Endothelial cell of umbilical vein (primary cell): ENCODE results near the gene DOCK6. TPM values are rescaled to one million over a fixed set of nuclear protein-coding genes. Genes with fewer than 3 reads are reported as not detected.
A peak's percentile ranks its signal among the peaks of the same experiment; 100 is the strongest.

Experiments
- BruUV-seq: library from RNA; stranded (reverse); fragments of 400-500 nt; replicated peaks from 2 replicates; lab custom pipeline; 2021; lab: Mats Ljungman, UMichigan
- CTCF ChIA-PET: fragments of 300-600, 350-600 bp; sonication (Branson Sonifier 250); formaldehyde crosslinking; loops from one replicate; lab custom pipeline; 2021; ENCODE audit warnings: antibody characterized with exemption, inconsistent platforms; lab: Charles Lee
- POLR2A ChIA-PET: fragments of 300-600, 350-600 bp; sonication (Branson Sonifier 250); formaldehyde crosslinking; loops from one replicate; lab custom pipeline; 2021; ENCODE audit warnings: antibody characterized with exemption, inconsistent platforms; lab: Charles Lee
- DNase-seq: peaks from one replicate; pipeline ENCODE4 v3.0.0-alpha.2; 2011; ENCODE audit warnings: low read depth, low spot score
- FAIRE-seq: peaks from 2 replicates; lab custom pipeline; 2011; peaks lifted over from hg19 to GRCh38; lab: Jason Lieb, UNC
- H2AFZ ChIP-seq: 2 replicates; pipeline ENCODE4 v1.6.0; 2012; ENCODE audit warnings: low read depth, low read length, control low read depth, inconsistent platforms
- H3K27ac ChIP-seq: 2 replicates; pipeline ENCODE4 v1.5.1; 2011; ENCODE audit warnings: low read depth, mild to moderate bottlenecking, control low read depth, low read length, moderate library complexity; ENCODE audit not compliant: insufficient read depth
- H3K27me3 ChIP-seq, 2 experiments: 2 replicates each; pipeline versions ENCODE4 v1.6.0 to v1.6.1; 2011; ENCODE audit warnings: low read length in 2 of 2, mixed read lengths in 1 of 2; ENCODE audit not compliant: control insufficient read depth in 2 of 2, insufficient read depth in 2 of 2
- H3K36me3 ChIP-seq, 2 experiments: 2 replicates in 1 of 2; 3 replicates in 1 of 2; pipeline ENCODE4 v1.5.1; 2011; ENCODE audit warnings: low read length in 2 of 2, mild to moderate bottlenecking in 1 of 2, moderate library complexity in 1 of 2; ENCODE audit not compliant: control insufficient read depth in 2 of 2, insufficient read depth in 2 of 2; ENCODE audit errors: extremely low read depth in 1 of 2
- H3K4me1 ChIP-seq: 3 replicates; pipeline ENCODE4 v1.5.1; 2011; ENCODE audit warnings: mild to moderate bottlenecking, low read length; ENCODE audit not compliant: control insufficient read depth, insufficient read depth; ENCODE audit errors: extremely low read depth
- H3K4me2 ChIP-seq: 2 replicates; pipeline ENCODE4 v1.6.1; 2011; ENCODE audit warnings: low read length, control low read depth, mixed read lengths; ENCODE audit not compliant: insufficient read depth
- H3K4me3 ChIP-seq, 3 experiments: fragments of 200-600 bp in 1 of 3; sonication (generic), shearing (Covaris generic) in 1 of 3; replicated peaks in 1 of 3; 2 replicates each; pipeline ENCODE4 v1.5.1; 2011 to 2016; ENCODE audit warnings: control low read depth in 3 of 3, low read length in 3 of 3, mild to moderate bottlenecking in 2 of 3, inconsistent platforms in 1 of 3, low read depth in 1 of 3, moderate library complexity in 1 of 3; ENCODE audit not compliant: insufficient read depth in 1 of 3
- H3K79me2 ChIP-seq: 2 replicates; pipeline ENCODE4 v1.6.0; 2012; ENCODE audit warnings: low read length, inconsistent platforms; ENCODE audit not compliant: control insufficient read depth, insufficient read depth
- H3K9ac ChIP-seq: replicated peaks from 2 replicates; pipeline ENCODE3; 2011; ENCODE audit warnings: low read length, control low read depth; ENCODE audit not compliant: insufficient read depth; ENCODE audit errors: extremely low read depth
- H3K9me1 ChIP-seq: replicated peaks from 3 replicates; pipeline ENCODE4 v1.6.0; 2011; ENCODE audit warnings: mild to moderate bottlenecking, low read length; ENCODE audit not compliant: control insufficient read depth, insufficient read depth; ENCODE audit errors: extremely low read depth
- H3K9me3 ChIP-seq: replicated peaks from 2 replicates; pipeline ENCODE4 v1.5.1; 2012; ENCODE audit warnings: low read length, inconsistent platforms; ENCODE audit not compliant: control insufficient read depth, insufficient read depth
- H4K20me1 ChIP-seq: replicated peaks from 2 replicates; pipeline ENCODE3; 2011; ENCODE audit warnings: mild to moderate bottlenecking, low read length; ENCODE audit not compliant: control insufficient read depth, insufficient read depth; ENCODE audit errors: extremely low read depth
- EZH2 ChIP-seq: IDR thresholded peaks from 2 replicates; pipeline ENCODE4 v1.6.1; 2012; ENCODE audit warnings: borderline replicate concordance, low read depth, mild to moderate bottlenecking, moderate library complexity, low read length, inconsistent platforms; ENCODE audit not compliant: severe bottlenecking
- FOS ChIP-seq: IDR thresholded peaks from 2 replicates; pipeline ENCODE4 v1.6.1; 2011; ENCODE audit warnings: mild to moderate bottlenecking, low read length, moderate library complexity, borderline replicate concordance; ENCODE audit not compliant: insufficient read depth
- GATA2 ChIP-seq: IDR thresholded peaks from 2 replicates; pipeline ENCODE4 v1.7.0; 2011; ENCODE audit warnings: low read depth, mild to moderate bottlenecking, moderate library complexity, mixed read lengths, low read length; ENCODE audit not compliant: insufficient read length, insufficient read depth
- JUN ChIP-seq: IDR thresholded peaks from 2 replicates; pipeline ENCODE4 v1.6.1; 2011; ENCODE audit warnings: borderline replicate concordance, low read depth; ENCODE audit not compliant: insufficient read length, insufficient read depth
- MYC ChIP-seq: IDR thresholded peaks from one replicate; pipeline ENCODE4 v1.6.1; 2011; ENCODE audit warnings: mild to moderate bottlenecking, low read depth, low read length
- POLR2A ChIP-seq: IDR thresholded peaks from 2 replicates; pipeline ENCODE4 v1.6.1; 2012; ENCODE audit warnings: low read depth, mild to moderate bottlenecking, control low read depth, low read length
- POLR2AphosphoS5 ChIP-seq: IDR thresholded peaks from 2 replicates; pipeline ENCODE4 v1.6.1; 2012; ENCODE audit warnings: low read depth, mild to moderate bottlenecking, control low read depth, low read length, moderate library complexity; ENCODE audit not compliant: insufficient read depth
- dilution Hi-C: fragments of 300-500 bp; cut with MboI; formaldehyde crosslinking; loops from one replicate; pipeline ENCODE4 v1.15.0; 2019; ENCODE audit warnings: low sequenced_read_pairs; ENCODE audit not compliant: extremely low pct_ligation_motif_present
- intact Hi-C: fragments of 100-400 bp; cut with micrococcal nuclease; formaldehyde crosslinking; loops from one replicate; pipeline ENCODE4 v1.10.0; 2022
- polyA plus RNA-seq, 4 experiments: library from polyadenylated mRNA; depleted of rRNA in 3 of 4; stranded (reverse) in 3 of 4; unstranded in 1 of 4; fragments of >200 nt; gene quantifications; 2 replicates each; pipeline versions ENCODE4 v1.2.1 to v1.2.3, GENCODE V29; 2011 to 2012; ENCODE audit warnings: missing spikeins in 1 of 4
- total RNA-seq: library from RNA; stranded (reverse); gene quantifications from 2 replicates; pipeline ENCODE4 v1.2.3, GENCODE V29; 2021
- TF ChIP-seq, protein P1 (sequence below): IDR thresholded peaks from 2 replicates; pipeline ENCODE4 v1.6.1; 2011; ENCODE audit not compliant: insufficient read depth, insufficient read length
- TF ChIP-seq, protein P2 (sequence below), 2 donors: IDR thresholded peaks; 1 replicate in 1 of 2; 2 replicates in 1 of 2; pipeline ENCODE4 v1.5.1; 2011; ENCODE audit warnings: low read length in 2 of 2, mild to moderate bottlenecking in 2 of 2, moderate library complexity in 2 of 2, control low read depth in 1 of 2, inconsistent platforms in 1 of 2, low read depth in 1 of 2; ENCODE audit not compliant: insufficient read depth in 1 of 2; ENCODE audit errors: extremely low read depth in 1 of 2

DOCK6 gene
- total and polyA plus RNA-seq, 2 donors (not counting 3 experiments of a cell fraction or from before 2014, with no cell fraction given), result 126 to 334 TPM

DNA sequence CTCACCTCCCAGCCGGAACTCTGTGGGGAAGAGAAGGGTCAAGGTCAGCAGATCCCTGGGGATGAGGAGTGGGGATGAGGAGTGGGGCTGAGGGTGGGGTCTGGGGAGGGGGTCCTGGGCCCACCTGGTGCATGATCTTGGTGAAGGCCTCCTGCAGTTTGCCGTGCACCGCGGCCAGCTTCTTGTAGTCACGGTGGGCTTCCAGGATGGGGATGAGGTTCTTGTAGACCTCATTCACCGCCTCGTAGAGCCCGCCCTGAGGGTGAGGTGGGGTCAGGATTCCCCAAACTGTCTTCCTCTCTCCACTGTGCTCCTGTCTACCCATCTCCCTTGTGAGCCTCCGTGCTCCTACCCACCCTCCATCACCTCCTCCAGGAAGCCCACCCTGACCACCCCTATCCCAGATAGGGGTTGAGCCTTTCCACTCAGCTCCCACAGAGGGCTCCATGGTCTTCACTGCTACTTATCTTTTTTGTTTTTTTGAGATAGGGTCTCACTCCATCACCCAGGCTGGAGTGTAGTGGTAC lies 58.2 kb downstream of the DOCK6 start:
- no peaks in the 10 kb centered on the region for H3K27me3 ChIP-seq
- DNase-seq (no peak), FAIRE-seq (no peak)
- H3K4me3 ChIP-seq, result no peak overlapping the region
- peaks cover 5 to 36% of the 10 kb centered on the region in 2 experiments for H3K36me3 ChIP-seq
- no peaks in the 10 kb centered on the region for H4K20me1 ChIP-seq
- no TSS peak for BruUV-seq
- H3K79me2 ChIP-seq, result no peaks in the 10 kb centered on the region
- H3K4me2 ChIP-seq, result no peak overlapping the region
- intact Hi-C loops (loop anchor here (5.0 kb wide), 1 partner anchor 267 kb away; no protein-coding TSS in a partner anchor), dilution Hi-C loops (no loop called here)
- peak overlapping the region; percentile 5 for H3K27ac ChIP-seq
- no peaks in the 10 kb centered on the region for H3K9me1 ChIP-seq
- POLR2A ChIA-PET, result no interaction called here
- H2AFZ ChIP-seq, result no peak overlapping the region
- no peak overlapping the region for H3K9ac ChIP-seq
- no peaks in the 10 kb centered on the region for H3K9me3 ChIP-seq
- CTCF ChIA-PET, result interaction anchor here (0.6 to 7.6 kb wide), 12 partner anchors 13 to 278 kb away, joined by 3 to 116 read pairs (median 4); no protein-coding TSS in a partner anchor
- no peak for TF ChIP-seq POLR2AphosphoS5
- no peak for TF ChIP-seq JUN
- TF ChIP-seq, protein P1, sequence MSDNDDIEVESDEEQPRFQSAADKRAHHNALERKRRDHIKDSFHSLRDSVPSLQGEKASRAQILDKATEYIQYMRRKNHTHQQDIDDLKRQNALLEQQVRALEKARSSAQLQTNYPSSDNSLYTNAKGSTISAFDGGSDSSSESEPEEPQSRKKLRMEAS, result no peak
- TF ChIP-seq GATA2, result no peak
- no peak for TF ChIP-seq POLR2A
- TF ChIP-seq, protein P2, sequence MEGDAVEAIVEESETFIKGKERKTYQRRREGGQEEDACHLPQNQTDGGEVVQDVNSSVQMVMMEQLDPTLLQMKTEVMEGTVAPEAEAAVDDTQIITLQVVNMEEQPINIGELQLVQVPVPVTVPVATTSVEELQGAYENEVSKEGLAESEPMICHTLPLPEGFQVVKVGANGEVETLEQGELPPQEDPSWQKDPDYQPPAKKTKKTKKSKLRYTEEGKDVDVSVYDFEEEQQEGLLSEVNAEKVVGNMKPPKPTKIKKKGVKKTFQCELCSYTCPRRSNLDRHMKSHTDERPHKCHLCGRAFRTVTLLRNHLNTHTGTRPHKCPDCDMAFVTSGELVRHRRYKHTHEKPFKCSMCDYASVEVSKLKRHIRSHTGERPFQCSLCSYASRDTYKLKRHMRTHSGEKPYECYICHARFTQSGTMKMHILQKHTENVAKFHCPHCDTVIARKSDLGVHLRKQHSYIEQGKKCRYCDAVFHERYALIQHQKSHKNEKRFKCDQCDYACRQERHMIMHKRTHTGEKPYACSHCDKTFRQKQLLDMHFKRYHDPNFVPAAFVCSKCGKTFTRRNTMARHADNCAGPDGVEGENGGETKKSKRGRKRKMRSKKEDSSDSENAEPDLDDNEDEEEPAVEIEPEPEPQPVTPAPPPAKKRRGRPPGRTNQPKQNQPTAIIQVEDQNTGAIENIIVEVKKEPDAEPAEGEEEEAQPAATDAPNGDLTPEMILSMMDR (IDR thresholded peaks at IDR 0.05; ENCODE audit: extremely low read depth in 1 of 2, insufficient read depth in 1 of 2, low read depth in 1 of 2, low read length in 2 of 2), result no peak
- no peak for TF ChIP-seq EZH2
- no peak for TF ChIP-seq MYC
- TF ChIP-seq FOS, result peak; percentile 59
- peaks cover 5% of the 10 kb centered on the region for H3K4me1 ChIP-seq
